RWPE1 (cell line): ENCODE results near the gene PKM.

Experiments
- CTCF ChIA-PET: fragments of 350-600 bp; sonication (Branson Sonifier 250); formaldehyde crosslinking; extraction: SDS; loops from one replicate; lab custom pipeline; 2021; lab: Yijun Ruan, JAX
- POLR2A ChIA-PET: fragments of 400-600 bp; formaldehyde crosslinking; extraction: SDS; loops from one replicate; lab custom pipeline; 2020; ENCODE audit warnings: antibody characterized with exemption; ENCODE audit not compliant: low non-redundant PET; lab: Yijun Ruan, JAX
- DNase-seq: peaks from one replicate; pipeline ENCODE4 v3.0.0; 2012; ENCODE audit warnings: low spot score
- H3K27ac ChIP-seq: fragments of 450-650 bp; 2 replicates; pipeline ENCODE4 v1.5.1; 2017
- CTCF ChIP-seq: fragments of 450-650 bp; conservative IDR thresholded peaks from 2 replicates; pipeline ENCODE4 v1.5.1; 2017; ENCODE audit warnings: low read depth, mild to moderate bottlenecking

PKM gene

GRCh38 chr15:72189250-72189902 lies 41.6 kb downstream of the PKM start:
- POLR2A ChIA-PET, result no interaction called here
- TF ChIP-seq CTCF, result no peak
- CTCF ChIA-PET, result interaction anchor here (0.6 kb wide), 1 partner anchor 12 kb away, joined by 3 read pairs; no protein-coding TSS in a partner anchor

GRCh38 chr15:72184165-72184811 lies 46.7 kb downstream of the PKM start:
- no peak for TF ChIP-seq CTCF
- ChIA-PET POLR2A (no interaction called here), CTCF (no interaction called here)
- DNase-seq, result peak; percentile 53
- H3K27ac ChIP-seq, result peak overlapping the region; percentile 59

More at GRCh38 chr15:72189250-72189902, 41.6 kb downstream of the PKM start:
- H3K27ac ChIP-seq, result no peak overlapping the region
- DNase-seq, result no peak

- CTCF ChIA-PET, result no interaction called here
- POLR2A ChIA-PET, result no interaction called here
- TF ChIP-seq CTCF, result no peak
- peak overlapping the region; percentile 59 for H3K27ac ChIP-seq
- DNase-seq, result no peak
These were observed 47.2 kb downstream of the PKM start for GRCh38 chr15:72183781-72184164.

- no peak for TF ChIP-seq CTCF
- no peak for DNase-seq
- H3K27ac ChIP-seq, result peak overlapping the region; percentile 41
- CTCF ChIA-PET, result no interaction called here
- POLR2A ChIA-PET, result no interaction called here
These were observed 48.3 kb downstream of the PKM start for GRCh38 chr15:72182673-72183072.

- no peak overlapping the region for H3K27ac ChIP-seq
- DNase-seq, result no peak
- no peak for TF ChIP-seq CTCF
- ChIA-PET CTCF (no interaction called here), POLR2A (no interaction called here)
These were observed 48.7 kb downstream of the PKM start for GRCh38 chr15:72182244-72182643.

- no peak for DNase-seq
- H3K27ac ChIP-seq, result 0 out of 2 replicates have a peak overlapping the region, but pooled peaks have one; percentile 12
- ChIA-PET POLR2A (no interaction called here), CTCF (no interaction called here)
- no peak for TF ChIP-seq CTCF
These were observed 50.1 kb downstream of the PKM start for GRCh38 chr15:72180761-72181324.
